Measurements from ENCODE around the gene UST.

- TF ChIP-seq L3MBTL2 (IDR thresholded peaks at IDR 0.05) (peak; percentile 61), SMAD4 (CRISPR knock-in tag; conservative IDR thresholded peaks at IDR 0.05) (no peak), ZBTB49 (CRISPR knock-in tag; IDR thresholded peaks at IDR 0.05; ENCODE audit: borderline replicate concordance) (no peak), TAF15 (IDR thresholded peaks at IDR 0.05; ENCODE audit: low read depth, low read length) (no peak), ZNF224 (CRISPR knock-in tag; IDR thresholded peaks at IDR 0.05) (no peak)
These were observed 108.2 kb downstream of the UST start for GRCh38 chr6:148854992-148855391.
